Dermis blood vessel endothelial cell (primary cell): Measurements from ENCODE around the gene GPD2. TPM values are rescaled to one million over a fixed set of nuclear protein-coding genes. Genes with fewer than 3 reads are reported as not detected.

Experiments
- DNase-seq: peaks from one replicate; pipeline ENCODE4 v3.0.0; 2010
- total RNA-seq: library from RNA; depleted of rRNA; stranded (reverse); fragments of >200 nt; gene quantifications from 2 replicates; pipeline ENCODE4 v1.2.3, GENCODE V29; 2014

Gene GPD2
- total RNA-seq, 1 donor from 2014 or later: 68.1 TPM

DNA sequence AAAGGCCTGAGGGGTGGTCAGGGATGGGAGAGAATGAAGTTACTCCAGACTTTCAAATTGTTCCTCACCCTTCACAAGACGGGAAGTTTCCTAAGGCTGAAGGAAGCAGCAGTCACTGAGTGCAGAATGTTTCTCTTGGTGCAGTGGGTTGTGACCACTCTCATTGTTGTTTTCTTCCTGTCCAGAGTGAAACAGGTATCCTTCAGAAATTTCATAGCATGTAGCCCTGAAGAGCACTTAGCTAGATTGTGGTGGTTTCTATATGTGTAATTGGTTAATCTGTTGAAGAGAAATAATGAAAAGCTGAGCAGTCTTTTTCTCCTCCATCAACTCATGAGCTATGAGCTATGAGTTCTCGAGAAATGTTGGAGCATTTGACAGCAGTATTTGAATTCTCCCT is 96.8 kb downstream of the GPD2 start:
- peak; percentile 7 for DNase-seq

DNA sequence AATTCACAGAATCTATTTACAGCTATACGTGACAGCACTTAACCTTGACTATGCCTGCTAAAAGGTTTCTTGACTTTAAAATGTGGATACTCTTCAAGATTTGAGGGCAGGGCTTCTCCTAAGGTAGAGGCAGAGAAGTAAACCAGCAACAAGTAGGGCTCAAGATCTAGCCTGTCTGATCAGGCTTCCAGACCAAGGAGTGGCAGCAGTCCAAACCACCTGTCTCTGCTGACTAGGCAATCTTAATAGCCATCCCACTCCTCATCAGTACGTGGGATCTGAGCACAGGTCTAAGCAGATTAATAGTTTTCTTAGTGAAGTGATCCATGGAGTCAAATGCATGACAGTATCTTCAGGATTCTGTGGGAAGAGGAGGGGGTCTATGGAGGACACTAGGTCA is 100.4 kb downstream of the GPD2 start:
- DNase-seq: no peak

DNA sequence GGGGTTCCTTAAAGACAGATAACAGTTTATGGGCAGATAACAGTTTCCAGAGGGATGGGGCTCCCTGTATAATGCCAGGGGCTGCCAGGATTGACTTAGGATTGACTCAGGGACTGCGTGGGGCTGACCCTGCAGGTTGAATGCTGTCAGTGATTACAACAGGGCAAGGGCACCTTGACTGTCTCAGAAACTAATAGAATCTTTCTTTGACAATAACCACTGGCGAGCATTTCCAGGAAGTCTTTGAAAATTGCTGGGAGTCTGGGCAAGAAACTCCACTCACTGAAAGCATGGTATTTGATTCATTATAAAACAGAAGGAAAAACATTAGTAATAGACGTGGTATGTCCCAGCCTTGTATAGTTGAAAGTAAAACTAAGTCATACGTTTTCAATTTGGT is 101.0 kb downstream of the GPD2 start:
- DNase-seq: peak; percentile 3

DNA sequence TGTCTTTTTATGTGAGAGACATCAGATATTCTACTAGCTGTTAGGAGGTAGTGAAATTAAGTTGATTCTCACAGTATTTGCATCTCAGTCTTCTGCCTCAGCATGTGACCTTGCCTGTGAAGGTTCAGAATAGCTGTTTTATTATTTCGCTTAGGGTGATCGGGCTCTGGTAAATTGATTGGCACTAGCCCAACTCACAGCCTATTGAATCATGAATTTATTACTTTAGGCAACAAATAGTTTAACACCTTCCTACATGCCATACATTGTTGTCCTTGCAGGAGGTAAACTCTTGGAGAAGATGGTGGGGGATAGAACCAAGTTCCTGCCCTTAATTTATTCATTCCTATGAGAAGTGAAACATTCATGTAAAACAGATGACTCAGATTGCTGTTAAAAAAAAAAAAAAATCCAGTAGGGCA is 101.9 kb downstream of the GPD2 start:
- no peak for DNase-seq

GRCh38 chr2:156539086-156539860 is 103.1 kb downstream of the GPD2 start:
- no peak for DNase-seq

DNA sequence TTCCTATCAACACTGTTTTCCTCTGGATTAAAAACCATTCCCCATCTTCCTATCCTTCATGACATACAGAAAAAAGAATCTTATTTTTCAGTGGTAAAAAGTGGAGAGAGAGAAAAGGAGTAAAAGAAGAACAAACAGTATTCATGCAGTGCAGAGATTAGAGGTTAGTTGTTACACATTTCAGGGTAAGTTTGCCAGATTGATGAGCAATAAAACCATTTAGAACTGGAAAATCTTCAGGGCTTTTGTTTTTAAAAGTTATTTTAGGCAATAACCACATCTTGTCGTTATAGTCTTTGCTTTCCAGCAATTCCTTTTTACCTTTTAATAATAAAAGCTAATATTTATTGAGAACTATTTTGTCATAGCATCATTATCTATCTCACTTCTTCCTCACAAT is 104.5 kb downstream of the GPD2 start:
- DNase-seq: no peak

DNA sequence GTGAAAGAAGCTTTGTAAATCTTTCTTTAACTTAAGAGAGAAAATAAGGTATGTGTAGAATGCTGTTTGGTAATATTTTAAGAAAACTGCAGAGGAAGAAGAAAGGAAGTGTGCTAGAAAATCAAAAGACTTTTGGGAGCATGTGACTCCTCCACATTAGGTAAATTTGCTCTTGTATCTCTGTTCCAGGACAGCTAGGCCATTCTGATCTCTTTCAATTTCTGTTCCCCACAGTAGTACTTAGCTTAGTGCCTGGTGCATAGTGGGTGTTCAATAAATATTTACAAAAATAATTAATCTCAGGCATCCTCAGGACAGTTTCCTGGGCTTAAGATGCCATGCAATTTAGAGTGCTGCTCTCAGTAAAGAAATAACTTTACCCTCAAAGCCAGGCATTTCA is 105.0 kb downstream of the GPD2 start:
- DNase-seq: no peak

GRCh38 chr2:156541706-156542105 is 105.5 kb downstream of the GPD2 start:
- DNase-seq: no peak

GRCh38 chr2:156548413-156548812 is 112.2 kb downstream of the GPD2 start:
- no peak for DNase-seq

- no peak for DNase-seq
These were observed 117.7 kb downstream of the GPD2 start for GRCh38 chr2:156553714-156554442.

DNA sequence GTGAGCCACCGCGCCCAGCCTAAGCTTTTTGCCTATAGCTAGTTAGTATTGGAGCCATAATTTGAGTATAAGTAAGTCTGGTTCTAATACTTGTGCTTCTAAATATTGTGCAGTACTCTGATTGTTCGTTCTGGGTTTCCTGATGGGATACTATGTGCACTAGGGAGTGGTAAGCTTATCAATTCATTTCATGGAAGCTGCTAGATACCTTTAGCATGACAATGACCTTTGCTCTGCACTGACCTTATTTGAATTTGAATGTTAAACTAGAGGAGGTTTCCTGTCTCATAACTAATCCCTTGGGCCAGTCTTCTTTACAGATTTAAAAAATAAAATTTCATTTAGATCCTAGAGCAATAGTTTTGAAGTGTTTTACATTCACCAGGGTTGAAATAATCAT is 125.1 kb downstream of the GPD2 start:
- DNase-seq: no peak

- DNase-seq: peak; percentile 5
These were observed 125.9 kb downstream of the GPD2 start for GRCh38 chr2:156562124-156562523.

DNA sequence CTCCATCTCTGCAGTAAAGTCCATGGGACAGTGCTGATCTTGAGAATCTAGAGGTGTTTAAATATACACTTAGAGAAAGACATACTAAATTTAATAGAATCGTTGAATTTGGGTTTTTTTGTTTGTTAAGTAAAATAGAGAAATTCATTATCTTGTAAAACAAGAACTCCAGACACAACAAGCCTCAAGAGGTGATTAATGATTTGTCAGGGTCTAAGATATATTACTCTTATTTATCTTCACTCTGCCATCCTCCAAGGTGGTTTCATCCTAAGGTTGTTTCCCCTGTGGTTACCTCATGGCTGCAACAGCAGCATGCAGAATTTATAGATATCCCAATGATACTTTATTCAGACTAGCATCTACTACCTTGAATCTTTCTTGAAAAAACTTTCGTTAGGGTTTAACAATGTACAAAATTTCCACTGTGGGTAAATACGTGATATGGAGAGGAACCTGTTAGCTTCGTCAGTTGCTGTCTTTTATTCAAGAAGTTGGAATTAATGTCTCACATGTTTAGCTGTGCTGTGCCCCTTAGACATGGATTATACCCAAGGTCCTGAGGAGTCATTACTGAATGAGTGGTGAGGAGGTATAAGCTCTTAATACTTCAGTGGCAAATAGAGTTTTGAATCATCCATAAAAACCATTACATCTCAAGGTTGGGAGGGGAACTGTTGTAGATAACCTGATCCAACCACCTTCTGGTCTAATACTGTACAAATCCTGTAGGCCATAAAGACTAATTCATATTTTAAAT is 128.0 kb downstream of the GPD2 start:
- DNase-seq: no peak

GRCh38 chr2:156565066-156565710 is 129.0 kb downstream of the GPD2 start:
- DNase-seq: no peak

DNA sequence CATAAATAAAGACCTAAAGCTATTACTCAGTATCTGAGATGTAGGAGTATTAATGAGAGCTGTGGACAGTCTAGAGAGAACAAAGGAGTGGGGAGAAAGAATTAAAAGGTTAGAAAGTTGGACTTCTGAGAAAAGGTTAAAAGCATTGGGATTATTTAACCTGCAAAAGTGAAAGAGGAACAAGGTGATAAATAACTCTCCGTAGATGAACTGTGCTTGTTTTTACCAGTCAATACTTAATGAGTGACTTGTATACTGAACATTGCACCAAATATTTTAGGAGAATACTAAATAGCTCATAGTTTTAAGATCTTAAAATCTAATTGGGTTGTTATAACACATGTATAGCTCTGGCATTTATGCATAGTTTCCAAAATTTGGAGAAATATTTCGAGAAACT is 137.5 kb downstream of the GPD2 start:
- DNase-seq: no peak

- DNase-seq: no peak
These were observed 137.9 kb downstream of the GPD2 start for GRCh38 chr2:156574112-156574511.

DNA sequence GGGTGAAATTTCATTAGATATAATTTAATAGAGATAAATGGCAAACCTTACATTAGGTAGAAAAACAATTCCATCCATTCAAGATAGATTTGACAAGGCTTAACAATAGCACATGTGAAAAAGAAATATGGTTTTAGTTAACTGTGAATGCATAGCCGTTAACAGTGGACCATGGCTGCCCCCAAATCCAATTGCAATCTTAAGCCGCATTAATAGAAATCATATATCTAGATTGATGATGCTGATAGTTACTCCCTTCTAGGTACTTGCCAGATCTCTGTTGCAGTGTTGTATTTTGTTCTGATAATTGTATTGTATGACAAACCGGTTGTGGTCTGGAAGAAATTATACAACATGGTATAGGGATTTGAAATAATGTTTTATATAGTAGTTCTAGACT is 139.8 kb downstream of the GPD2 start:
- DNase-seq: no peak

DNA sequence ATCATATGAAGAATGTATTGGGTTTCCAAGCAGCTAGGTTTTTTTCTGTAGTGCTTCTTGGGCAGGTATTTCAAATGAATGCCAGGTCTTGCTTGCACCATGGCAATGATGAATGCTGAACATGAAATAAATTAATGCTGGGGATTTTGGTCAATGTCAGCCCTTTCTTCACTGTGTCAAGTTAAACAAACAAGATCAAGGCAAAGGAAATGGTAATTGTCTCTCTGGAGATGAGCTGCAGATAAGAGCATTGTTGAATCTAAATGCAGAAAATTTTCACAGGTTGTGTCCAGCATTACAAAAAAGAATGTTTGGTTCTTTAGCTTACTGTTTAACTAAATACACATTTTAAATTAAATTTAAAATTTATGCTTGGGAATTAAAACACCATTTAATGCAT is 144.3 kb downstream of the GPD2 start:
- DNase-seq: no peak

DNA sequence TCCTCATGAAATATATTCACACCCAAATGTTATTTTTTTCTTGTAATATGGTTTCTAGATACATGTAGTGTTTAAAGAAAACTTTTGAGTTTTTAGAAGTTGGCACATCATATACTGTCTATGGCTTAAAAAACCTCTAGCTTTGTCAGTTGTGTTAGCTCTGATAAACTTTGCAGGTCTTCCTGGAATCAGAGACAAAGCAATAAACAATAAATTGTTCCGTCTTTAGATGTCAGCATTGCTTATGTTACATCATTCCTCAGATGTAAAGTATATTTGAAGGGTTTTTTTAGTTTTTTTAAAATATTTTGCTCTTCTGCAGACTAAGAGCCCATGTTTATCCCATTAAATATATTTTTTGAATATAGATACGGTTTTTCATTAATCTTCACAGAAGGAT is 145.1 kb downstream of the GPD2 start:
- DNase-seq: no peak

DNA sequence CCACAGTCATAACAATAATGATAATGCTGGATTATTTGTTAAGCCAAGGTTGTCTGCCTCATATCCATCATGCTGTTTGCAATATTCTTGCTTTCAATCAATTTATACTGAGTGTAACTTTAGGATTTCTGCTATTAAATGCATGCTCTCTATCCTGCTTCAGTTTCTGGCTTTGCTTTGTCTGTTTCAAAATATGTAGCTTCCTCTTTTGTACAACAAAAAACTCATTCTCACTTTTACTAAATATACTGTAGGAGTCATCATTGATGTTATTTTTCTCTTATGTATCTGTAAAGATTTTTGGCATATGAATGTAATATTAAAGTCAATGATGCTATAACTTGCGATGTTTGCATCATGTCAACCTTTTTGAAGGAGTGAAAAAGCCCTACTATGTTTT is 149.3 kb downstream of the GPD2 start:
- DNase-seq: no peak

GRCh38 chr2:156586621-156587020 is 150.4 kb downstream of the GPD2 start:
- DNase-seq: no peak

GRCh38 chr2:156589381-156590079 is 153.4 kb downstream of the GPD2 start:
- DNase-seq: peak; percentile 75
